Measurements from ENCODE around the gene ZNF236.
"Not testable (repeated sequence)": the region's sequence is repeated elsewhere in the genome, so short reads cannot be mapped to it uniquely, and the experiment has no call there.

ZNF236 gene

DNA sequence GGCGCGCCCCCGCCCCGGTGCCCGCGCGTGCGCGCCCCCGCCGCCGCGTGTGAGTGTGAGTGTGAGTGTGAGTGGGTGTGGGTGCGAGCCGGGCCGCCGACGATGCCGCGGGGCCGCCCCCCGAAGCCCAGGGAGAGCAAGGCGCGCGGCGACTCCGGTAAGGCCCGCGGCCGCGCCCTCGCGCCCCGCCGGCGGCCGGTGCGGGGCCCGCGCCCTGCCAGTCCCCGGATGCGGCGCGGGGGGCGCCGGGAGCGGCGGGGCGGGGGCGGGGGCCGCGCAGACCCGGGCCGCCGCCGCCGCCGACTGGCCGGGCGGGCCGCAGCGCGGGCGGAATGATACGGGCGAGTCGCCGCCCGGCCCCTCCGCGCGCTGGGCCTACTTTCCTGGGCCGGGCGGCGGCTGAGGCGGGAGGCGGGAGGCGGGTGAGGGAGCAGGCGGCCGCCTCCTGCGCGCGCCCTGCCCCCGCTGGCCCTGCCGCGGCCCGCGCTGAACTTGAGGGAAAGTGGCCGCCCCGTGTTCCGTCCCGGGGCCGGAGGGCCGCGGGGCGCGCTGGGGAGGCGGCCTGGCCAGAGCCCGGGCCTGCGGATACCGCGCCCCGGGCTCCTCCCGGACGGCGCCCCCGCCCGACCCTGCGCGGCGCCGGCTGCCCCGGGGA is at the start of gene ZNF236:
ZNF236 (plus strand) TSS at position 52 of the 655 bp plus-strand sequence; CDS start at position 103, 51 bp downstream.
- DNase-seq, result peak; percentile 19

DNA sequence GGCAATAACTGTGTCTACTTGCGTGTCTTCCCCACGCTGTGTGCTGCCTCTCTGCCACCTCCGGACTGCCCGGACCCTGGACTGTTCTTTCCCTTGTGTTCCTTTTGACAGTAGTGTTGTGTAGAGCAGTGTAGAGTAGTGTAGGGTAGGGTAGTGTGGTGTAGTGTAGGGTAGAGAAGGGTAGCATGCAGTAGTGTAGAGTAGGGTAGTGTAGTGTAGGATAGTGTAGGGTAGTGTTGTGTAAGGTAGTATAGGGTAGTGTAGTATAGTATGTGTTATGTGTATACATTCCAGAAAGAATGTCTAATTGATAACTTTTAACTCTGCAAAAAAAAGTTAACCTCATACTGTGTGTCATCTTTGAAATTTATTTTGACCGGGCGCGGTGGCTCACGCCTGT is 49.7 kb upstream of the ZNF236 start:
- no peak for DNase-seq

DNA sequence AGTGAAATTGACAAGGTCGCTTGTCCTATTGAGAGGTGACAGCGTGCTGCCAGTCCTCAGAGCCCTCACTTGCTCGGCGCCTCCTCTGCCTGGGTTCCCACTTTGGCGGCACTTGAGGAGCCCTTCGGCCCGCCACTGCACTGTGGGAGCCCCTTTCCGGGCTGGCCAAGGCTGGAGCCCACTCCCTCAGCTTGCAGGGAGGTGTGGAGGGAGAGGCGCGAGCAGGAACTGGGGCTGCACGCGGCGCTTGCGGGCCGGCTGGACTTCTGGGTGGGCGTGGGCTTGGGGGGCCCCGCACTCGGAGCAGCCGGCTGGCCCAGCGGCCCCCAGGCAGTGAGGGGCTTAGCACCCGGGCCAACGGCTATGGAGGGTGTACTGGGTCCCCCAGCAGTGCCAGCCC is 45.3 kb upstream of the ZNF236 start:
- DNase-seq, result not testable (repeated sequence)

DNA sequence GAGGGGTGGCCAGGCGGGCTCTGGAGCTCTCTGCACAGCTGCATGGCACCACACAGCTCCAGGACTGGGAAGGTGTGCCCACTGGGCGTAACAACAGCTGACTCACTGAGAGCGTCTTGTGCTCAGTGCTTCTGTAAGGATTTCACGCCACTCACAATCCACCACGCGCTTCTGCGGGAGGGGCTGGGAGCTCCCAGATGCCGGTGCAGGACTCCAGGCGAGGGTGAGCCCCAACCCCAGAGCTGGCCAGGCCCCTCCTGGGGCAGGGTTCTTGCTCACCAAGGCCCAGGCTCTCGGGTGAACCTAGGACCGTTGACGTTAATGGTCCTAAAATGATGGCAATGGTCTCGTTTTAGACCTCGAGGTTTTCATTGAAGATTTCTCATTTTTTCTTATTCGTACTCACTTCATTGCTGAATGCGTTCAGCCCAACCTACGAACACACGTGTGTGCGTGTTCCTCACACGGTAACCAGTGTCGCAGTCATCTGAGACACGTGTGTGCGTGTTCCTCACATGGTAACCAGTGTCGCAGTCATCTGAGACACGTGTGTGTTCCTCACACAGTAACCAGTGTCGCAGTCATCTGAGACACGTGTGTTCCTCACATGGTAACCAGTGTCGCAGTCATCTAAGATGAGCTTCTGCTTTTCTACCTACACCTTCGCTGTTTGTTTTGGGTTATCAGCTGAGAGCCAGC is 38.4 kb upstream of the ZNF236 start:
- DNase-seq, result no peak

DNA sequence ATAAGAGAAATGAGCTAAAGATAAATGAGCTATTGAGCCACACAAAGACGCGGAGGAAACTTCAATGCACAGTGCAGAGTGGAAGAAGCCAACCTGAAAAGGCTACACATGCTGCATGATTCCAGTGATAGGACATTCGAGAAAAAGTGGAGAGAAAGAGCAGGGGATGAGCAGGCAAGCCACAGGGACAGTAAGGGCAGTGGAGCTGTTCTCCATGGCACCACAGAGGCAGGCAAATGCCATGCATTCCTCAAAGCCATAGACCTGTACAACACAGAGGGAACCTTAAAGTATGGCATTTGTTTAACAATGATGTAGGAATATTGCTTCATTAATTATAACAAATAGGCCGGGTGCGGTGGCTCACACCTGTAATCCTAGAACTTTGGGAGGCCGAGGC is 36.5 kb upstream of the ZNF236 start:
- no peak for DNase-seq

DNA sequence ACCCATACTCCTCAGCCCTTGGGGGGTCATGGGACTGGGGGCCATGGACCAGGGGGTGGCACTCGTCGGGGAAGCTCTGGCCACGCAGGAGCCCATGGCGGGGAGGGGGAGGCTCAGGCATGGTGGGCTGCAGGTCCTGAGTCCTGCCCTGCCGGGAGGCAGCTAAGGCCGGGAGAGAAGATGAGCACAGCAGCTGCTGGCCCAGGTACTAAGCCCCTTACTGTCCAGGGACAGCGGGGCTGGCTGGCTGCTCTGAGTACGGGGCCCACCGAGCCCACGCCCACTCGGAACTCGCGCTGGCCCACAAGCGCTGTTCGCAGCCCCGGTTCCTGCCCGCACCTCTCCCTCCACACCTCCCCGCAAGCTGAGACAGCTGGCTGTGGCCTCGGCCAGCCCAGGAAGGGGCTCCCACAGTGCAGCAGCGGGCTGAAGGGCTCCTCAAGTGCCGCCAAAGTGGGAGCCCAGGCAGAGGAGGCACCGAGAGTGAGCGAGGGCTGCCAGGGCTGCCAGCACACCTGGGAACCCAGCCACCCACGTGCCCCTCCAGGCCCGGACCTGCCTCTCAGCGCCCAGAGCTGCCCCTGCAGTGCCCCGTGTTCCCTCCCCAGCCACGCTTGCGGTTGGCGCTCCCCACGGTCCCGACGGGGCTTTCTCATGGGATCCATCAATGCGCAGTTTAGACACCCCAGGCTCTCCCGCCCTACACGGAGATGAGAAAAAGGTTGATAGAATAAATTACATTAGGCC is 33.6 kb upstream of the ZNF236 start:
- DNase-seq, result no peak

DNA sequence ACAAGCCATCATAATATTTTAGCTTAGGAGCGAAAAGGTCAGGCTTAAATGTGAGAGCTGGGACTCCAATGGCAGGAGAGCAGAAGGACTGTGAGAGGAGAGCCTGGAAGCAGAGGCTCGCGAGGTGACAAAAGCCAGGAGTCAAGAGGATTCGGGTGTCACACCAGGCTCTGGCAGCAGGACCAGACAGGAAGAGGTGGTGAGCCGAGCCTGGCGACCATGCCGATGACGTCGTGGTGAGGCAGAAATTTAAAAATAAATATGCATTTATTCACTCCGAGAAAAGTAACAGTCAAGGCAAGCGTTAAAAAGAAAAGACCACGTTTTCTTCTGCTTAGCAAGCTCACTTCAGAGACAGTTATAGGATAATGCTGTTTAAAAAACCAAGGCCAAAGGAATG is 31.3 kb upstream of the ZNF236 start:
- no peak for DNase-seq

DNA sequence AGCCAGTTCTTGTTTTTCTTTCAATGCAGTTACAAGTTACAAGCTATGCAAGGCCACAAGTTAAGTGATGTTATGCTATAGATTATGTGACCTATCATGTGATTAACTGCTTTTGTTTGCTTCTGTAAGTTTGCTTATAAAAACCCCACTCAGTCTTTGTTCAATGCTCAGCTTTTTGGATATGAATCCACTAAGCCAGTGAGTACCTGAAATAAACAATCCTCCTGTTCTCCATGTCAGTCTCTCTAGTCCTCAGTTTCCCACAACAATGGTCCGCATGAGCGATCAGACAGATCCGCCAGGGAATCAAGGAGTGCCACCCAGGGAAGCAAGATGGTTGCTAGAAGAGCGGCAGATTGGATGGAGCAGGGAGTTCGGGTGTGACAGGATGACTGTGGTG is 30.7 kb upstream of the ZNF236 start:
- DNase-seq, result no peak

DNA sequence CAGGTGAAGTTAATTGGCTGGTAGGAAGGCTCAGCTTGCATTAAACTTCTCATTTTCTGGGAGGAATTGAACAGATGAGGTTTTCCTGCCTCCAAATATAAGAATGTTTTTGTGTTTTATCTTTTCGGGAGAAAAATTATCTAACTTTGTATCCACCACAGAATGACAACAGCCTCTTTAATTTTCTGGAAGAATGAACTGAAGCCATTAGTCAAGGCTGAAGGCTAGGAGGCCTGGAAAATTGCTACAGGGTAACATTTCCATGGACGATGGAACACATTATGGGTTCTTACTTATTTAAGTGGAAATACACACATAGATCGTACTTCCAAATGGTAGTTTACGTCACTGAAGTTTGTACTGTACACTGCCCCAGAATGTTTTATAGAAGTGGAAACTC is 28.0 kb upstream of the ZNF236 start:
- no peak for DNase-seq

DNA sequence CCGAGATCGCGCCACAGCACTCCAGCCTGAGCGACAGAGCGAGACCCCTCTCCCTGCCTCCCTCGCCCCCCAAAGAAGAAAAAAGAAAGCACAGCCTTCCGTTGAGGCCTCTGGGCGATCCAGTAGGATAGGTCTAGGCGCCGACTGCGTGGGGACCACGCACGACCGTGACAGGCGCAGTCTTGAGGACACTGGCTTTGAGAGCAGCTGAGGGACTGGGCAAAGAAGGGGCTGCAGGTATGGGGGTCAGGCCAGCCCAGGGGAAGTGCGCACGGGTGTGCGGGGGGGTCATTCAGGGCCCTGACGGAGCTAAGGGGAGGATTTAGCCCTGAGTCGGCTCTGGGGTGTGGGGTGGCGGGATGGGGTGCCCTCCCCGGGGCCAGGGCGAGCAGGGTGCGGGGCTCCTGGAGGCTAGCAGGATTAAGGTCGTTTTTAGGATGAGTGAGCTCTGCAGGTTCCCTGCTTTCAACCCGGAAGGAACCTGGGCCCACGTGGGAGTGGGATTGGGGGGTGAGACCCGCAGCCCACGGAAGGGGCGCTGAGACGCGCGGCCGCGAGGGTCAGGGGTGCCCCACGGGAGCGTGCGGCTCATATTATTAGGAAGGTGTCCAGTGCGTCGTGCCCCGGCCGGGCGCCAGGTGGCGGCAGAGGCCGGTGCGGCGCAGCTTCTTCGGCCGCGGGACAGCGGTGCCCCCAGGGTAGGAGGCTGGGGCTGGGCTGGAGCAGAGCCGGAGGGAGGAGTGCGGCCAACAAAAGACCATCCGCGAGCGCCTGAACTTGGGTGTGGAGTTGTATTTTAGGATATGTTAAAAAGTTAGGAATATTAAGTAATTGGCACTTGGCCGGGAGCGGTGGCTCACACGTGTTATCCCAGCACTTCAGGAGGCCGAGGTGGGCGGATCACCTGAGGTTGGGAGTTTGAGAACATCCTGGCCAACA is 20.5 kb upstream of the ZNF236 start:
- DNase-seq, result no peak

DNA sequence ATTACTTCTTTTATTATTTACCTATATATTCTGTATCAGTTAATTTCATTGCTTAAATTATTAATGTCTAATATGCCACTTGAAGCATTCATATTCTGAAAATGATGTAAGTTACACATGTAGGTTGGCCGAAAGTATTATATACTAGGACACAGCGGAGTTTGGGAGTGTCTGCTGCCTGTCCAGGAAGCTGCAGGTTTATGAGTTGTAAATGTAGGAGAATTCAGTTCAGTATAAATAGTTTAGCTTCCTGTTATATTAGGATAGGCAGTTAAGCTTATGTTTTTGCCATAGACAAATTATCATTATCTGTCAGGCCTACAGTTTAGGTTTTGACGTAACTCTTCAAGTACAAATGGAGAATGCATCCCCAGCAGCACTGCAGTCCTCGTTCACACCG is 18.9 kb upstream of the ZNF236 start:
- DNase-seq, result no peak

DNA sequence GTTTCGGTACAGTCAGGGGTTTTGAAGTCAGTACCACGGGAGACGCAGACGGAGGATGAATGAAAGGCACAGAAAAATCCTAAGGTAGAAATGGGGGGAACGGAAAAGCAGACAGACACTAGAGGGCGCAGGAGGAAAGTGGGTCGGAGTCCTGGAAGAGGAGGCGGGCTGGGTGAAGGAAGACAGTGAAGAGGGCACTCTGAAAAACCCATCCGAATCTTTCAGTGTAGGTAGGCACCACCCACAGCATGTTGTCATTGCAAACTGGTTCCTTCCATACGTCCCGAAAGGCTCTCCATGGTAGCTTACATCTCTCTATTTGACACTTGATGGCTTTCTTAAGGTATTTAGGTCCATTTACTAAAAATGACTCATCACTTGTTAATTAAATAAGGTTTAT is 18.5 kb upstream of the ZNF236 start:
- no peak for DNase-seq

DNA sequence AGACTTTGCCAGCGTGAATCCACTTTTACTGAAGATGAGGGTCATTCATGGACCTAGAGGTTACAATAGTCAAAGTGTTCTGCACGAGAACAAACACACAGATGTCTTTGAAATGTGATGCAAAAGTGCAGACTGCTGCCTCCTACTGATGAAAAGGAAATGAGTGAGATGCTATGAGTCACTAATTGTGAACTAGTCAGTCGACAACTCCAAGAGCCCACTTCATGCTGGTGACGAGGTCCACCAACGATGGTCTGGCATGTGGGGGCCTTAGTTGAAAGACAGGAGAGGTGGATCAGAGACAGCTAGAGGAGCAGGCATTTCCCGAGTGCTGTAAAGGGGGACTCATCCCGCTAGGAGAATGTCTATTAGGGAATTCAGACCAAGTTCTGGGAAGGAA is 17.1 kb upstream of the ZNF236 start:
- DNase-seq, result no peak

DNA sequence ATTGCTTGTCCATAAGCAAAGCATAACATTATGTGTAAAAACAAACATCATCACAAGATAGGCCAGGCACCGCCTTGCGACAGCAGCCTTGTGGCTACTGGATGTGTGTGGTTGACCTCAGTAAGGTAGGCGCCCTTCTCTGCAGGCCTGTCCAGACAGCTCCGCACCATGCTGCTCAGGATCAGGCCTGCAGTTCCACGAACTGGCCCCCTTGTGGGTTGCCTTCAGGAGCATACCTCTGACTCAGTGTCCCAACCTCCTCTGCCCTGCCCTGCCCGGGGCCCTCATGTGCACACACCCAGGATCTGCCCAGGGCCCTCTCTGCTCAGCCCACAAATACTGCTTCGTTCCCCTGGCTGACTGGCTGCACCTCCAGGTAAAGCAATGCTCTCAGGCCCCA is 16.1 kb upstream of the ZNF236 start:
- DNase-seq, result no peak

DNA sequence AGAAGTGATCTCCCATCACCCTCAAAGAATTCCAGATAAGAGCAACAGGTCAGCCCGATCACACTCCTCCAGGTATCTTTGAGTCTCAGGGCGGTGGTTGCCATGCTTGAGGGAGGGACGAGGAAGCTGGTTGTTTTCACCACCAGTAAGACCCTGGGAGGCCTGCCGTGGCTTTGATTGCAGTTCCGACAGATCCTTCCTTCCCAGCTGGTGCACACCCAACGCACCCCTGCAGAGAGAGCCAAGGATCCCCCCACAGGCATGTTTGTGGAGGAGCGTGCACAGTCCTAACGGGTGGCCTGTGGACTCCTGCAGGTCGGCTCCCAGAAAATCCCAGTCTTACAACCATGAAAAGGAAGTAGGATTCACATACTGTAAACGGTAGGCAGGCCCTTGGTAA is 13.8 kb upstream of the ZNF236 start:
- DNase-seq, result no peak

DNA sequence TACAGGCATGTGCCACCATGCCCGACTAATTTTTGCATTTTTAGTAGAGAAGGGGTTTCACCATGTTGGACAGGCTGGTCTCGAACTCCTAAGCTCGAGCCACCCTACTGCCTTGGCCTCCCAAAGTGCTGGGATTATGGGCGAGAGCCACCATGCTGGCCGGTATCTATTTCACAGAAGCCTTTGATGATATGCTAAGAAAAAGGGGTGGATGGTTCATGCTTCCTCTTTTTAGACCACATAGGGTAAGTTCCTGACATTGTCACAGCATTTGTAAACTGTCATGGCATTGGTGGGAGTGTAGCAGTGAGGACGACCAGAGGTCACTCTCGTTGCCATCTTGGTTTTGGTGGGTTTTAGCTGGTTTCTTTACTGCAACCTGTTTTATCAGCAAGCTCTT is 10.8 kb upstream of the ZNF236 start:
- DNase-seq, result not testable (repeated sequence)

DNA sequence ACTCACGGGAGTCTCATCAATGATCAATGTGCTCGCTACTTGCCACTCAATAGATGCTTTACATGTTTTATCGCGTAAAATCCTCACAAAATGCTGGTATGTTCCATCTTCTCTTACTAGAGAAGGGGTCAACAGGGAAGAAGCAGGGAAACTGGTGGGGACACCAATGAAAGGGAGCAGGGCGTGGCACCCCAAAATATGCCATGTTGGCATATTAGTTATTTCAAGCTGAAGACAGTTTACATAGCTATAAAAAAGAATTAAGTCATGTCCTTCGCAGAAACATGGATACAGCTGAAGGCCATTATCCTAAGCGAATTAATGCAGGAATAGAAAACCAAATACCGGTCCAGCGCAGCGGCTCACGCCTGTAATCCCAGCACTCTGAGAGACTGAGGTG is 8.1 kb upstream of the ZNF236 start:
- no peak for DNase-seq

DNA sequence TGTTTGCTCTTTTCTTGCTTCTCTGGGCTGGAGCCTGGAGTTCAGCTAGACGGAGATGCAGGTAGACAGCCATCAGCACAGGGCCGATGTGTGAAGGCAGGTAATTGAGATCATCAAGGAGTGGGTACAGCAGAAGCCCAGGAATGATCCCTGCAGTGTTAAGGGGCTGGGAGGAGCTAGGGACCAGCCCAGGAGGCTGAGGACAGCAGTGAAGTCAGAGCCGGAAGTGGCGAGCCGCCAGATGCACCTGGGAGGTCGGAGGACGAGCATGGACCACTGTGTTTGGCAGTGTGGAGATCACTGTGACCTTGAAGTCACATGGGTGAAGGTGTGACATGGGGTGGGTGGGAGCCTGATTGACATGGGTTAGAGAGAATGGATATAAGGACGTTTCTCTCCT is 6.2 kb upstream of the ZNF236 start:
- DNase-seq, result no peak

DNA sequence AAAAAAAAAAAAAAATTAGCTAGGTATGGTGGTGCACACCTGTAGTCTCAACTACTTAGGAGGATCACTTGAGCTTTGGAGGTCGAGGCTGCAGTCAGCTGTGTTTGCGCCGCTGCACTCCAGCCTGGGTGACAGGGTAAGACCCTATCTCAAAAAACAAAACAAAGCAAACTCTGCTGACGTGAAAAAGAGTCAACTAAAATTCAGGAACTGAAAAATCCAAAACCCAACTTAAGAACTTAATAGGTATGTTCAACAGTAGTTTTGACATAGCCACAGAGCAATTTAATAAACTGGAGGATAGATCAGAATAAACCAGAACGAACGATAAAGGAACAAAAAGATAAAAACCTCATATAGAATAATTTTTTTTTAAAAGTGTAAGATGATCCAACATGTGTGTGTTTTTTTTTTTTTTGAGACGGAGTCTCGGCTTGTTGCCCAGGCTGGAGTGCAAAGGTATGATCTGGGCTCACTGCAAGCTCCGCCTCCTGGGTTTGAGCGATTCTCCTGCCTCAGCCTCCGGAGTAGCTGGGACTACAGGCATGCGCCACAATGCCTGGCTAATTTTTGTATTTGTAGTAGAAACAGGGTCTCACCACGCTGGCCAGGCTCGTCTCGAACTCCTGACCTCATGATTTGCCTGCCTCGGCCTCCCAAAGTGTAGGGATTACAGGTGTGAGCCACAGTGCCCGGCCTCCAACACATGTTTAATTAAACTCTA is 4.3 kb upstream of the ZNF236 start:
- no peak for DNase-seq

DNA sequence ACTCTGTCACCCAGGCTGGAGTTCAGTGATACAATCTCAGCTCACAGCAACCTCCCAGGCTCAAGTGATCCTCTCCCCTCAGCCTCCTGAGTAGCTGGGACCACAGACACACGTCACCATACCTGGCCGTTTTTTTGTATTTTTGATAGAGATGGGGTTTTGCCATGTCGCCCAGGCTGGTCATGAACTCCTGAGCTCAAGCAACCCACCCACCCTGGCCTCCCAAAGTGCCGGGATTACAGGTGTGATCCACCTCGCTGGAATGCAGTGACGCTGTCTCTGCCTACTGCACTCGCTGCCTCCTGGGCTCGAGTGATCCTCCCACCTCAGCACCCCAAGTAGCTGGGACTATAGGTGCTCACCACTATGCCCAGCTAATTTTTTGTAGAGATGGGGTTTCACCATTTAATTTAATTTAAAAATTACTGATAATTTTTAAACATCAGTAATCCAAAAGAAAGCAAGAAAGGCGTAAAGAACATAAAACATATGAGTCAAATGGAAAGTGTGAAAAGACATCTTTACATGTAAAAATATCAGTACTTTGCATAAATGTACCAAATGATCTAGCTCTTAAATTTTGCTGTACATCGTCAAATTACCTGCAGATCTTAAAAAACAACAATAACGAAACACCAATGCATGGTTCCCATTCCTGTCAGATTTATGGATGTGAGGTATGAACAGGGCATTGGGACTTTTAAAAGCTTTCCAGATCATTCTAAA is 2.8 kb upstream of the ZNF236 start:
- DNase-seq, result no peak

DNA sequence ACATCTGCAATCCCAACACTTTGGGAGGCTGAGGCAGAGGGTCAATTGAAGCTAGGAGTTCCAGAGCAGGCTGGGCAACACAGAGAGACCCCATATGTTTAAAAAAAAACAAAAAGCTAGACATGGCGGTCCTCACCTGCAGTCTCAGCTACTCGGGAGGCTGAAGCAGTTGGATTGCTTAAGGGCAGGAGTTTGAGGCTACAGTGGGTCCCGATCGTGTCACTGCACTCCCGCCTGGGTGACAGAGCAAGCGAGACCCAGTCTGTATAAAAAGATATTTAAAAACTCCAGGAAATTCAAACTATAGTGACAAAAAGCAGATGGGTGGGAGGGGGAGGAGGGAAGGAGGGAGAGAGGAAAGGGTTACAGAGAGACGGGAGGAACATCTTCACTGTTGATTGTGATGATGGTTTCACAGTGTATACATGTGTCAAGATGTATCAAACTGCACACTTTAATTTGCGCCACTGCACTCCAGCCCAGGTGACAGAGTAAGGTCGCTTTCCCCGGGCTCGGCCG is 942 bp upstream of the ZNF236 start:
- peak; percentile 25 for DNase-seq
